ENCODE data around the gene SAG. TPM values are rescaled to one million over a fixed set of nuclear protein-coding genes. Genes with fewer than 3 reads are reported as not detected.

SAG gene
- total and polyA plus RNA-seq, 11 donors: 1.4 TPM; not detected in 10

GRCh38 chr2:233280114-233280693 lies 27.4 kb upstream of the SAG start:
- H3K36me3 ChIP-seq: peaks cover 0 to 100% (median 99%) of the 10 kb centered on the region in 9 donors
- no peaks in the 10 kb centered on the region for H3K9me3 ChIP-seq
- DNase-seq (no peak), ATAC-seq (no peak)
- 78 to 87% (median 82%) methylated on average over 4 of the region's 4 CpGs for WGBS, 4 donors
- TF ChIP-seq CTCF (IDR thresholded peaks at IDR 0.05): no peak
- no peak for TF ChIP-seq POLR2A (IDR thresholded peaks at IDR 0.05)
- intact Hi-C loops (cut with DNase I): loop anchor here in 5 of 10 donors (10.0 kb wide), 1 partner anchor 165 kb away; no protein-coding TSS in a partner anchor
- H3K27ac ChIP-seq: no peak overlapping the region
- H3K4me1 ChIP-seq: no peaks in the 10 kb centered on the region
- H3K4me3 ChIP-seq: no peak overlapping the region
- no peaks in the 10 kb centered on the region for H3K27me3 ChIP-seq

GRCh38 chr2:233281553-233281952 lies 26.1 kb upstream of the SAG start:
- ATAC-seq (no peak), DNase-seq (no peak)
- H3K27me3 ChIP-seq: no peaks in the 10 kb centered on the region
- H3K4me1 ChIP-seq: no peaks in the 10 kb centered on the region
- no peak overlapping the region for H3K4me3 ChIP-seq
- intact Hi-C loops (cut with DNase I): loop anchor here in 5 of 10 donors (10.0 kb wide), 1 partner anchor 163 kb away; no protein-coding TSS in a partner anchor
- H3K36me3 ChIP-seq: peaks cover 0 to 100% (median 99%) of the 10 kb centered on the region in 9 donors
- no peak overlapping the region for H3K27ac ChIP-seq
- H3K9me3 ChIP-seq: no peaks in the 10 kb centered on the region
- TF ChIP-seq POLR2A (IDR thresholded peaks at IDR 0.05): no peak
- no peak for TF ChIP-seq CTCF (IDR thresholded peaks at IDR 0.05)
- 92 to 97% (median 96%) methylated on average over 4 of the region's 4 CpGs for WGBS, 4 donors

- no peak overlapping the region for H3K27ac ChIP-seq
- no peaks in the 10 kb centered on the region for H3K9me3 ChIP-seq
- ATAC-seq: no peak
- 92 to 96% (median 94%) methylated on average over 6 of the region's 6 CpGs for WGBS, 4 donors
- no peaks in the 10 kb centered on the region for H3K27me3 ChIP-seq
- peaks cover 0 to 100% (median 99%) of the 10 kb centered on the region in 9 donors for H3K36me3 ChIP-seq
- no peak for DNase-seq
- TF ChIP-seq POLR2A (IDR thresholded peaks at IDR 0.05) (no peak), CTCF (IDR thresholded peaks at IDR 0.05) (no peak)
- no peak overlapping the region for H3K4me3 ChIP-seq
- intact Hi-C loops (cut with DNase I): loop anchor here in 5 of 10 donors (10.0 kb wide), 1 partner anchor 163 kb away; no protein-coding TSS in a partner anchor
- H3K4me1 ChIP-seq: no peaks in the 10 kb centered on the region
Observed at GRCh38 chr2:233281992-233282603, 25.5 kb upstream of the SAG start.

GRCh38 chr2:233285921-233286320 lies 21.7 kb upstream of the SAG start:
- Histone ChIP-seq H3K27me3 (no peaks in the 10 kb centered on the region), H3K9me3 (no peaks in the 10 kb centered on the region), H3K4me1 (peaks cover 0 to 6% (median 0%) of the 10 kb centered on the region in 12 donors), H3K36me3 (peaks cover 0 to 100% (median 95%) of the 10 kb centered on the region in 9 donors), H3K27ac (no peak overlapping the region), H3K4me3 (no peak overlapping the region)
- DNase-seq (no peak), ATAC-seq (no peak)
- TF ChIP-seq CTCF (IDR thresholded peaks at IDR 0.05) (no peak), POLR2A (IDR thresholded peaks at IDR 0.05) (no peak)
- 84 to 88% (median 87%) methylated on average over 5 of the region's 5 CpGs for WGBS, 4 donors
- intact Hi-C loops (cut with DNase I): loop anchor here in 5 of 10 donors (10.0 kb wide), 1 partner anchor 159 kb away; no protein-coding TSS in a partner anchor
